ENCODE results near the gene ELL2. TPM values are rescaled to one million over a fixed set of nuclear protein-coding genes. Genes with fewer than 3 reads are reported as not detected.
A peak's percentile ranks its signal among the peaks of the same experiment; 100 is the strongest.

ELL2 gene
- total and polyA plus RNA-seq, 2 of the 13 experiments (the other 11 are each of a cell fraction or from before 2014, with no cell fraction given), result 78.9 to 97.1 TPM

DNA sequence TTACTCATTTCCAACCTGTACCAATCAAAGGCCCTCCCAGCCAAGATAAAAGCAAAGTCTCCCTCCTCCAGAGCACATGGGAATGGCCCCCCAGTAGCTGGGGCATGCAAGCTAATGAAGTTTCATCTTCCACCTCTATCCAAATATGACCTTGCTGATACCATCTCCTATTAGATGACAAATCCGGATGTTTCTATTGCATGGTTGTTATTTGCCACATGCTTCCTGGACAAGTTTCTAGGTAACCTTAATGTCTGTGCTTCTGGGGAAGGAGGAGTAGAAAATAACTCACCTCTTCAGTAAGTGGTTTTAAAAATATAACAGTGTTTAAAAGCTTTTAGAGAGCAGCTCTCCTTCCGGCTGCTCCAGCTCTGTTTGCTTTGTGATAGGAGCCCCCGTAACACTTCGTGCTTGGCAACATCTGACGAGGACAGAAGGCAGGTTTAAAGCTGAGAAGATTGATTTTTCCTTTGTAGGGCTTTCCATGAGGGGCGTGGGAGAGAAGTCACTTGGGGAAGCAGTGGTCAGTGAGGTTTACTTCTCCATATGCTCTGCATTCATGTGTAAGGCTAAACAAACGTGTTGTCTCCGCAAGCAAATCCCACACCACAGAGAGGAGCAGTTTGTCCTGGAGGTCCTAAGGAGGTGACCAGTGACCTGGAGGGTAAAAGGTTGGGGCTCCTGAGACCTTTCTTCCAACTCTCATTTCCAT lies 98.8 kb downstream of the ELL2 start (continued):
- TF ChIP-seq, protein P1, sequence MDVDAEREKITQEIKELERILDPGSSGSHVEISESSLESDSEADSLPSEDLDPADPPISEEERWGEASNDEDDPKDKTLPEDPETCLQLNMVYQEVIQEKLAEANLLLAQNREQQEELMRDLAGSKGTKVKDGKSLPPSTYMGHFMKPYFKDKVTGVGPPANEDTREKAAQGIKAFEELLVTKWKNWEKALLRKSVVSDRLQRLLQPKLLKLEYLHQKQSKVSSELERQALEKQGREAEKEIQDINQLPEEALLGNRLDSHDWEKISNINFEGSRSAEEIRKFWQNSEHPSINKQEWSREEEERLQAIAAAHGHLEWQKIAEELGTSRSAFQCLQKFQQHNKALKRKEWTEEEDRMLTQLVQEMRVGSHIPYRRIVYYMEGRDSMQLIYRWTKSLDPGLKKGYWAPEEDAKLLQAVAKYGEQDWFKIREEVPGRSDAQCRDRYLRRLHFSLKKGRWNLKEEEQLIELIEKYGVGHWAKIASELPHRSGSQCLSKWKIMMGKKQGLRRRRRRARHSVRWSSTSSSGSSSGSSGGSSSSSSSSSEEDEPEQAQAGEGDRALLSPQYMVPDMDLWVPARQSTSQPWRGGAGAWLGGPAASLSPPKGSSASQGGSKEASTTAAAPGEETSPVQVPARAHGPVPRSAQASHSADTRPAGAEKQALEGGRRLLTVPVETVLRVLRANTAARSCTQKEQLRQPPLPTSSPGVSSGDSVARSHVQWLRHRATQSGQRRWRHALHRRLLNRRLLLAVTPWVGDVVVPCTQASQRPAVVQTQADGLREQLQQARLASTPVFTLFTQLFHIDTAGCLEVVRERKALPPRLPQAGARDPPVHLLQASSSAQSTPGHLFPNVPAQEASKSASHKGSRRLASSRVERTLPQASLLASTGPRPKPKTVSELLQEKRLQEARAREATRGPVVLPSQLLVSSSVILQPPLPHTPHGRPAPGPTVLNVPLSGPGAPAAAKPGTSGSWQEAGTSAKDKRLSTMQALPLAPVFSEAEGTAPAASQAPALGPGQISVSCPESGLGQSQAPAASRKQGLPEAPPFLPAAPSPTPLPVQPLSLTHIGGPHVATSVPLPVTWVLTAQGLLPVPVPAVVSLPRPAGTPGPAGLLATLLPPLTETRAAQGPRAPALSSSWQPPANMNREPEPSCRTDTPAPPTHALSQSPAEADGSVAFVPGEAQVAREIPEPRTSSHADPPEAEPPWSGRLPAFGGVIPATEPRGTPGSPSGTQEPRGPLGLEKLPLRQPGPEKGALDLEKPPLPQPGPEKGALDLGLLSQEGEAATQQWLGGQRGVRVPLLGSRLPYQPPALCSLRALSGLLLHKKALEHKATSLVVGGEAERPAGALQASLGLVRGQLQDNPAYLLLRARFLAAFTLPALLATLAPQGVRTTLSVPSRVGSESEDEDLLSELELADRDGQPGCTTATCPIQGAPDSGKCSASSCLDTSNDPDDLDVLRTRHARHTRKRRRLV (CRISPR knock-in tag; IDR thresholded peaks at IDR 0.05), result no peak
- TF ChIP-seq ZNF34 (CRISPR knock-in tag; IDR thresholded peaks at IDR 0.05; ENCODE audit: borderline replicate concordance) (no peak), ZNF138 (CRISPR knock-in tag; IDR thresholded peaks at IDR 0.05; ENCODE audit: low read depth) (no peak), ELF1 (CRISPR knock-in tag; IDR thresholded peaks at IDR 0.05) (no peak), ZNF317 (CRISPR knock-in tag; IDR thresholded peaks at IDR 0.05) (peak; percentile 12; the same call in 1 of the 2 replicates), ZNF850 (CRISPR knock-in tag; conservative IDR thresholded peaks at IDR 0.05) (no peak), SOX13 (IDR thresholded peaks at IDR 0.05) (peak; percentile 51; the same call in 1 of the 2 replicates), SOX13 (CRISPR knock-in tag; conservative IDR thresholded peaks at IDR 0.05 in 1 of 2, IDR thresholded peaks at IDR 0.05 in 1 of 2) (peak in 1 of 2 experiments; percentile 84; a peak in 2 of 4 replicates), NCOA1 (CRISPR knock-in tag; IDR thresholded peaks at IDR 0.05) (no peak; the same call in 1 of the 2 replicates), ELF4 (CRISPR knock-in tag; IDR thresholded peaks at IDR 0.05; ENCODE audit: borderline replicate concordance) (no peak), CBX1 (IDR thresholded peaks at IDR 0.05; ENCODE audit: low read depth) (no peak), ZKSCAN5 (CRISPR knock-in tag; IDR thresholded peaks at IDR 0.05) (peak; percentile 99), TOE1 (CRISPR knock-in tag; IDR thresholded peaks at IDR 0.05) (no peak), ZNF460 (CRISPR knock-in tag; IDR thresholded peaks at IDR 0.05; ENCODE audit: borderline replicate concordance) (no peak), ZNF17 (CRISPR knock-in tag; IDR thresholded peaks at IDR 0.05) (no peak), ZFAT (CRISPR knock-in tag; conservative IDR thresholded peaks at IDR 0.05) (no peak), PCBP1 (IDR thresholded peaks at IDR 0.05; ENCODE audit: borderline replicate concordance, low read depth, low read length) (no peak)
- TF ChIP-seq, protein P2, sequence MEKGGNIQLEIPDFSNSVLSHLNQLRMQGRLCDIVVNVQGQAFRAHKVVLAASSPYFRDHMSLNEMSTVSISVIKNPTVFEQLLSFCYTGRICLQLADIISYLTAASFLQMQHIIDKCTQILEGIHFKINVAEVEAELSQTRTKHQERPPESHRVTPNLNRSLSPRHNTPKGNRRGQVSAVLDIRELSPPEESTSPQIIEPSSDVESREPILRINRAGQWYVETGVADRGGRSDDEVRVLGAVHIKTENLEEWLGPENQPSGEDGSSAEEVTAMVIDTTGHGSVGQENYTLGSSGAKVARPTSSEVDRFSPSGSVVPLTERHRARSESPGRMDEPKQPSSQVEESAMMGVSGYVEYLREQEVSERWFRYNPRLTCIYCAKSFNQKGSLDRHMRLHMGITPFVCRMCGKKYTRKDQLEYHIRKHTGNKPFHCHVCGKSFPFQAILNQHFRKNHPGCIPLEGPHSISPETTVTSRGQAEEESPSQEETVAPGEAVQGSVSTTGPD (CRISPR knock-in tag; IDR thresholded peaks at IDR 0.05), result peak; percentile 45; the same call in 1 of the 2 replicates
- TF ChIP-seq, protein P3, sequence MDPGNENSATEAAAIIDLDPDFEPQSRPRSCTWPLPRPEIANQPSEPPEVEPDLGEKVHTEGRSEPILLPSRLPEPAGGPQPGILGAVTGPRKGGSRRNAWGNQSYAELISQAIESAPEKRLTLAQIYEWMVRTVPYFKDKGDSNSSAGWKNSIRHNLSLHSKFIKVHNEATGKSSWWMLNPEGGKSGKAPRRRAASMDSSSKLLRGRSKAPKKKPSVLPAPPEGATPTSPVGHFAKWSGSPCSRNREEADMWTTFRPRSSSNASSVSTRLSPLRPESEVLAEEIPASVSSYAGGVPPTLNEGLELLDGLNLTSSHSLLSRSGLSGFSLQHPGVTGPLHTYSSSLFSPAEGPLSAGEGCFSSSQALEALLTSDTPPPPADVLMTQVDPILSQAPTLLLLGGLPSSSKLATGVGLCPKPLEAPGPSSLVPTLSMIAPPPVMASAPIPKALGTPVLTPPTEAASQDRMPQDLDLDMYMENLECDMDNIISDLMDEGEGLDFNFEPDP (CRISPR knock-in tag; conservative IDR thresholded peaks at IDR 0.05), result no peak
- TF ChIP-seq, protein P4, sequence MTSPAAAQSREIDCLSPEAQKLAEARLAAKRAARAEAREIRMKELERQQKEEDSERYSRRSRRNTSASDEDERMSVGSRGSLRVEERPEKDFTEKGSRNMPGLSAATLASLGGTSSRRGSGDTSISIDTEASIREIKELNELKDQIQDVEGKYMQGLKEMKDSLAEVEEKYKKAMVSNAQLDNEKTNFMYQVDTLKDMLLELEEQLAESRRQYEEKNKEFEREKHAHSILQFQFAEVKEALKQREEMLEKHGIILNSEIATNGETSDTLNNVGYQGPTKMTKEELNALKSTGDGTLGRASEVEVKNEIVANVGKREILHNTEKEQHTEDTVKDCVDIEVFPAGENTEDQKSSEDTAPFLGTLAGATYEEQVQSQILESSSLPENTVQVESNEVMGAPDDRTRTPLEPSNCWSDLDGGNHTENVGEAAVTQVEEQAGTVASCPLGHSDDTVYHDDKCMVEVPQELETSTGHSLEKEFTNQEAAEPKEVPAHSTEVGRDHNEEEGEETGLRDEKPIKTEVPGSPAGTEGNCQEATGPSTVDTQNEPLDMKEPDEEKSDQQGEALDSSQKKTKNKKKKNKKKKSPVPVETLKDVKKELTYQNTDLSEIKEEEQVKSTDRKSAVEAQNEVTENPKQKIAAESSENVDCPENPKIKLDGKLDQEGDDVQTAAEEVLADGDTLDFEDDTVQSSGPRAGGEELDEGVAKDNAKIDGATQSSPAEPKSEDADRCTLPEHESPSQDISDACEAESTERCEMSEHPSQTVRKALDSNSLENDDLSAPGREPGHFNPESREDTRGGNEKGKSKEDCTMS (CRISPR knock-in tag; conservative IDR thresholded peaks at IDR 0.05), result no peak

Measured in HepG2 (cell line).